Common myeloid progenitor, CD34-positive (primary cell): ENCODE measurements around the gene RICTOR.

Source experiments
- CTCF ChIA-PET: fragments of 350-600 bp; sonication (Branson Sonifier 250); formaldehyde crosslinking; loops from one replicate; lab custom pipeline; 2021; ENCODE audit warnings: antibody characterized with exemption; lab: Charles Lee
- POLR2A ChIA-PET: fragments of 350-600 bp; sonication (Branson Sonifier 250); formaldehyde crosslinking; loops from one replicate; lab custom pipeline; 2021; ENCODE audit warnings: antibody characterized with exemption; lab: Charles Lee
- DNase-seq, 3 donors: peaks; one replicate each; pipeline versions ENCODE4 v3.0.0 to v3.0.0-alpha.2; 2013
- H3K27ac ChIP-seq, 2 experiments: 1 replicate in 1 of 2; 2 replicates in 1 of 2; pipeline ENCODE4 v1.7.0; 2013; ENCODE audit warnings: inconsistent platforms in 2 of 2, low read length in 2 of 2, mild to moderate bottlenecking in 2 of 2, low read depth in 1 of 2, moderate library complexity in 1 of 2; ENCODE audit not compliant: severe bottlenecking in 2 of 2, insufficient read depth in 1 of 2, poor library complexity in 1 of 2
- H3K27me3 ChIP-seq, 5 experiments: replicated peaks in 2 of 5; 1 replicate in 3 of 5; 2 replicates in 2 of 5; pipeline versions ENCODE4 v1.6.1 to v1.7.0; 2013; ENCODE audit warnings: low read length in 4 of 5, mild to moderate bottlenecking in 2 of 5, moderate library complexity in 2 of 5, inconsistent platforms in 1 of 5; ENCODE audit not compliant: insufficient read depth in 5 of 5, control insufficient read depth in 4 of 5
- H3K36me3 ChIP-seq, 4 experiments: 1 replicate in 2 of 4; 2 replicates in 2 of 4; pipeline versions ENCODE4 v1.6.1 to v1.7.0; 2013; ENCODE audit warnings: low read length in 3 of 4, control low read depth in 1 of 4, mild to moderate bottlenecking in 1 of 4; ENCODE audit not compliant: control insufficient read depth in 4 of 4, insufficient read depth in 4 of 4
- H3K4me1 ChIP-seq, 4 experiments: 1 replicate in 3 of 4; 2 replicates in 1 of 4; pipeline versions ENCODE4 v1.6.1 to v1.7.1; 2013; ENCODE audit warnings: low read length in 3 of 4, mild to moderate bottlenecking in 3 of 4, control low read depth in 1 of 4, inconsistent platforms in 1 of 4, moderate library complexity in 1 of 4; ENCODE audit not compliant: control insufficient read depth in 4 of 4, insufficient read depth in 4 of 4; ENCODE audit errors: control extremely low read depth in 1 of 4
- H3K4me3 ChIP-seq, 7 experiments: 1 replicate in 4 of 7; 2 replicates in 3 of 7; pipeline versions ENCODE4 v1.5.1 to v1.7.0; 2013; ENCODE audit warnings: mild to moderate bottlenecking in 7 of 7, low read length in 6 of 7, moderate library complexity in 6 of 7, inconsistent platforms in 2 of 7, low read depth in 2 of 7, control low read depth in 1 of 7; ENCODE audit not compliant: insufficient read depth in 4 of 7, control insufficient read depth in 1 of 7; ENCODE audit errors: extremely low read depth in 1 of 7
- H3K9me3 ChIP-seq, 5 experiments: 1 replicate in 4 of 5; 2 replicates in 1 of 5; pipeline versions ENCODE4 v1.6.1 to v1.7.1; 2013; ENCODE audit warnings: low read length in 4 of 5, mild to moderate bottlenecking in 2 of 5, inconsistent platforms in 1 of 5, low read depth in 1 of 5, moderate library complexity in 1 of 5; ENCODE audit not compliant: control insufficient read depth in 4 of 5, insufficient read depth in 2 of 5; ENCODE audit errors: control extremely low read depth in 1 of 5
- WGBS: methylation state at CpG from one replicate; pipeline ENCODE4 v1.1.5; 2013; ENCODE audit not compliant: insufficient coverage; 5-methylcytosine and 5-hydroxymethylcytosine counted together

The RICTOR gene

GRCh38 chr5:38961691-38962090, 112.5 kb downstream of the RICTOR start:
- H3K27me3 ChIP-seq, result no peaks in the 10 kb centered on the region
- WGBS, result no CpG with 5 or more reads among the region's 2 CpGs
- H3K27ac ChIP-seq, result no peak overlapping the region
- ChIA-PET POLR2A (no interaction called here), CTCF (no interaction called here)
- no peak for DNase-seq
- peaks cover 26 to 77% (median 52%) of the 10 kb centered on the region in 4 experiments for H3K36me3 ChIP-seq
- H3K9me3 ChIP-seq, result no peaks in the 10 kb centered on the region
- H3K4me1 ChIP-seq, result no peaks in the 10 kb centered on the region
- no peak overlapping the region for H3K4me3 ChIP-seq

DNA sequence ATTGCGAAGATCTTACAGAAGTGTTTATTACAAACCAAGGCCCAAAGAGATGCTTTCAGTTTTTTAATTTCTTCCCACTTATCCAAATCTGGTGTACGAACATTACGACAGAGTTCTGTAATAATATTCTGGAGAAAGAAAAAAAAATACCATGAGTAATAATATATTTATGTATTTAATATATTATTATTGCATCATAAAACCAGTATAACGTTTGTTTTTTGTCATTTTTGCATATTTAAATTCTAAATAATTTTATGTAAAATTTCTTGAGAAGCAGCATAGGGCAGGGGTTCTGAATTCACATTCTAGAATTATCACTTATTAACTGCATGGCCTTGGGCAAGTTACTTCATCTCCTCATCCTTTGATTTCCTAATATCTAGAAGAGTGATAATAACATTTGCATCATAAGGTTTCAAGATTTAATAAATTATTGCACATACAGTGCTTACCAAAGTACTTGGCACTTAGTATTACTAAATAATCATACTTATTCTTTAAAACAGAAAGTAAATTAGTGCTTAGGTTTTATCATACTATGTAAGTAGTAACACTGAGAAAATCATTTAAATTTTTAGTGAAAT, 120.7 kb downstream of the RICTOR start:
- H3K36me3 ChIP-seq, result peaks cover 21 to 84% (median 51%) of the 10 kb centered on the region in 4 experiments
- WGBS, result no CpG with 5 or more reads among the region's 4 CpGs
- CTCF ChIA-PET, result no interaction called here
- no peaks in the 10 kb centered on the region for H3K27me3 ChIP-seq
- H3K4me3 ChIP-seq, result no peak overlapping the region
- POLR2A ChIA-PET, result no interaction called here
- no peak overlapping the region for H3K27ac ChIP-seq
- no peaks in the 10 kb centered on the region for H3K9me3 ChIP-seq
- no peaks in the 10 kb centered on the region for H3K4me1 ChIP-seq
- no peak for DNase-seq

DNA sequence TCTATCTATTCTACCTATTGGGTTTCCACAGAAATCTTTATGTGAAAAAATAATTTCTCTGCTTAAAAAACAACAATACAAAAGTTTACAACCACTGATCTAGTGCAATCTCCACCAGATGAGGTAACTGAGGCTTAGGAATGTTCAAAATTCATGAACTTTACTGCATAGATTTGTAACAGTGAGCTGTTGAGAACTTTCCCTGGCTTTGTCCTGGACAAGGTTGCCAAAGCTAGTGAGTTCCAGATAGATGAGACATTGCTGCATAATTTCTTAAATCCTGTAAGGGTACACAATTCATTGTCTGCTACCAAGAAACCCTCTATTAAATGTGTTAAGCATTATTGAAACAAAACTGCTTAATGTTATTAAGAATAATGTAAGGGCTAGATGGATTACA, 125.7 kb downstream of the RICTOR start:
- ChIA-PET CTCF (interaction anchor here (0.8 kb wide), 1 partner anchor 10 kb away, joined by 3 read pairs; no protein-coding TSS in a partner anchor), POLR2A (no interaction called here)
- Histone ChIP-seq H3K27me3 (no peaks in the 10 kb centered on the region), H3K27ac (no peak overlapping the region), H3K4me3 (no peak overlapping the region), H3K4me1 (no peaks in the 10 kb centered on the region), H3K9me3 (no peaks in the 10 kb centered on the region), H3K36me3 (peaks cover 16 to 82% (median 47%) of the 10 kb centered on the region in 4 experiments)
- DNase-seq, result no peak

GRCh38 chr5:38944282-38944681, 129.9 kb downstream of the RICTOR start:
- Histone ChIP-seq H3K4me1 (no peaks in the 10 kb centered on the region), H3K36me3 (peaks cover 22 to 75% (median 42%) of the 10 kb centered on the region in 4 experiments), H3K9me3 (no peaks in the 10 kb centered on the region), H3K27me3 (no peaks in the 10 kb centered on the region), H3K27ac (no peak overlapping the region), H3K4me3 (no peak overlapping the region)
- CTCF ChIA-PET, result no interaction called here
- 100% methylated on average over 1 of the region's 4 CpGs for WGBS
- POLR2A ChIA-PET, result no interaction called here
- no peak for DNase-seq

- H3K36me3 ChIP-seq, result peaks cover 22 to 57% (median 35%) of the 10 kb centered on the region in 4 experiments
- DNase-seq, result no peak
- H3K27me3 ChIP-seq, result no peaks in the 10 kb centered on the region
- H3K4me3 ChIP-seq, result no peak overlapping the region
- H3K9me3 ChIP-seq, result no peaks in the 10 kb centered on the region
- WGBS, result no CpG with 5 or more reads among the region's 2 CpGs
- ChIA-PET POLR2A (no interaction called here), CTCF (no interaction called here)
- no peak overlapping the region for H3K27ac ChIP-seq
- no peaks in the 10 kb centered on the region for H3K4me1 ChIP-seq
These were observed 132.3 kb downstream of the RICTOR start for GRCh38 chr5:38941912-38942311.

DNA sequence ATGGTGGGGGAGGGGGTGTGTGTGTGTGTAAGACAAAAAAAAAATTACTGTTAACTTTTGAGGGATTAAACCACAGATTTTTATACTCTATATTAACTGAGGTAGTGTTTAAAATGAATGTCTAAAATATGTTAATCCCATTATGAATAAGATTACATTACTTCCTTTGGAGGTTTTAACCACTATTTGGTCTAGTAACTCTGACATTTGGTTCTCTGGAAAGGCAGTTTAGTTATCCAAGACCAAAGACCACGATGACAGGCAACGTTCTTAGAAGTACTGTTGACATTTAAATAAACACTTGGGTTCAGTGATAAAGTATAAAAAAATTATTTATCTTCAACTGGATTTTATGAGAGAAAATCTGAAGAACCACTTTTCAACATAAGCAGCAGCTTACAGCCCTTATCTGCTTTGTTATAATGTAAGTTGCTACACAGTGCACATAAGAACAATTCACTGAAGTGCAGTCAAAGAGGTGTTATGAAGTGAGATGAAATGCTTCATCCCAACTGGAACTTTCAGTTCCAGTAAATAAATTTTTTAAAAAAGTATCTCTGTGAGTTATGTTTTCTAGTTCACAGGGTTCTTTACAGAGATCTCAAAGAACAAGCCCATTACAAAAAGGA, 133.9 kb downstream of the RICTOR start:
- peak in 1 of 3 donors; percentile 8 for DNase-seq
- Histone ChIP-seq H3K36me3 (peaks cover 19 to 48% (median 30%) of the 10 kb centered on the region in 4 experiments), H3K27me3 (no peaks in the 10 kb centered on the region), H3K4me1 (no peaks in the 10 kb centered on the region), H3K4me3 (no peak overlapping the region), H3K9me3 (no peaks in the 10 kb centered on the region), H3K27ac (no peak overlapping the region)
- ChIA-PET POLR2A (no interaction called here), CTCF (no interaction called here)
- WGBS, result no CpG with 5 or more reads among the region's 2 CpGs

GRCh38 chr5:38938973-38939372, 135.2 kb downstream of the RICTOR start:
- no peak overlapping the region for H3K4me3 ChIP-seq
- ChIA-PET CTCF (interaction anchor here (1.1 kb wide), 1 partner anchor 10 kb away, joined by 3 read pairs; no protein-coding TSS in a partner anchor), POLR2A (no interaction called here)
- WGBS, result no CpG with 5 or more reads among the region's 1 CpG
- no peaks in the 10 kb centered on the region for H3K27me3 ChIP-seq
- H3K4me1 ChIP-seq, result no peaks in the 10 kb centered on the region
- no peak overlapping the region for H3K27ac ChIP-seq
- no peaks in the 10 kb centered on the region for H3K9me3 ChIP-seq
- DNase-seq, result no peak
- peaks cover 11 to 35% (median 21%) of the 10 kb centered on the region in 4 experiments for H3K36me3 ChIP-seq
